Non-pigmented ciliary epithelial cell (primary cell): ENCODE measurements around the gene SPATA2L.
"Not testable (repeated sequence)": the region's sequence is repeated elsewhere in the genome, so short reads cannot be mapped to it uniquely, and the experiment has no call there.

Experiments used
- DNase-seq: peaks from one replicate; pipeline ENCODE4 v3.0.0-alpha.2; 2010; ENCODE audit warnings: low read depth

The SPATA2L gene

DNA sequence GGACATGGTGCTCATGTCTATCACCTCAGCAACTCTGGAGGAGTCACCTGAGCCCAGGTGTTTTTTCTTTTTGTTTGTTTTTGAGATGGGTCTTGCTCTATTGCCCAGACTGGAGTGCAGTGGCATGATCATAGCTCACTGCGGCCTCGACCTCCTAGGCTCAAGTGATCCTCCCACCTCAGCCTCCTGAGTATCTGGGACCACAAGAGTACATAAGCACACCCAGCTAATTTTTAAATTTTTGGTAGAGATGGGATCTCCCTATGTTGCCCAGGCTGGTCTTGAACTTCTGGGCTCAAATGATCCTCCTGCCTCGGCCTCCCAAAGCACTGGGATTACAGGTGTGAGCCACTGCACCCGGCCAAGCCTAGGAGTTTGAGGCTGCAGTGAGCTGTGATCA, 11.9 kb downstream of the SPATA2L start:
- DNase-seq = not testable (repeated sequence)

DNA sequence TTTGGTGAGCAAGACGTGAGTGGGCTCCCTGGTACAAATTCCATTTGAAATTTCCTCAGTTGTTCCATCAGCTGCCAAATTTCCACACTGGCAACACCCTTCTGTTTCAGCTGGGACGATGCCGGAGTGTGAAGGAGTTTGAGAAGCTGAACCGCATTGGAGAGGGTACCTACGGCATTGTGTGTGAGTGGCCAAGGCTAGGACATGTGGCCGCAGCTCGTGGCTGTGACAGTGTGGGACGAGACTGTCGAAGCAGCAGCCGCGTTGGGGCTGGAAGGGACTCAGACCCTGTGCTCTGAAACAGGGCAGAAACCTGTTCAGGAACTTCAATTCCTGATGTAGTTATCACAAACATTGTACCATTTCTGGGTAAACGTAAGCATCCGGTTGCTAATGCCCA, 12.4 kb downstream of the SPATA2L start:
- no peak for DNase-seq

DNA sequence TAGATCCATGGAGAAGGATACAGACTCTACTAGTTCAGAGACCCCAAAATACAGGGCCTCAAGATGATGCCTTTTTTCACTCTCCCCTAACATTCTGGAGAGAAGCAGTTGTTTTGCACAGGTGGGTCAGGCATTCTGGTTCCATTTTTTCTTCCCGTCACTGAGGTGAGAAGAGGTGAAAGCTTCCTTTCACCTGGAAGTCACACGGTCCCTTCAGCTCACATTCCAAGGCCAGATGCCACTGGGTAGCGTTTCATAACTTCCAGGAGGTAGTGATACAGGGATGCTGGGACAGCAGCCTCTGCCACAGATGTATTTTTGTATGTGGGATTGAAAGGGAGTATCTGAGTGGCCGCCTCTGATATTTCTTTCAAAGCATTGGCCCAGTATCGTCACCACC, 13.1 kb downstream of the SPATA2L start:
- no peak for DNase-seq

DNA sequence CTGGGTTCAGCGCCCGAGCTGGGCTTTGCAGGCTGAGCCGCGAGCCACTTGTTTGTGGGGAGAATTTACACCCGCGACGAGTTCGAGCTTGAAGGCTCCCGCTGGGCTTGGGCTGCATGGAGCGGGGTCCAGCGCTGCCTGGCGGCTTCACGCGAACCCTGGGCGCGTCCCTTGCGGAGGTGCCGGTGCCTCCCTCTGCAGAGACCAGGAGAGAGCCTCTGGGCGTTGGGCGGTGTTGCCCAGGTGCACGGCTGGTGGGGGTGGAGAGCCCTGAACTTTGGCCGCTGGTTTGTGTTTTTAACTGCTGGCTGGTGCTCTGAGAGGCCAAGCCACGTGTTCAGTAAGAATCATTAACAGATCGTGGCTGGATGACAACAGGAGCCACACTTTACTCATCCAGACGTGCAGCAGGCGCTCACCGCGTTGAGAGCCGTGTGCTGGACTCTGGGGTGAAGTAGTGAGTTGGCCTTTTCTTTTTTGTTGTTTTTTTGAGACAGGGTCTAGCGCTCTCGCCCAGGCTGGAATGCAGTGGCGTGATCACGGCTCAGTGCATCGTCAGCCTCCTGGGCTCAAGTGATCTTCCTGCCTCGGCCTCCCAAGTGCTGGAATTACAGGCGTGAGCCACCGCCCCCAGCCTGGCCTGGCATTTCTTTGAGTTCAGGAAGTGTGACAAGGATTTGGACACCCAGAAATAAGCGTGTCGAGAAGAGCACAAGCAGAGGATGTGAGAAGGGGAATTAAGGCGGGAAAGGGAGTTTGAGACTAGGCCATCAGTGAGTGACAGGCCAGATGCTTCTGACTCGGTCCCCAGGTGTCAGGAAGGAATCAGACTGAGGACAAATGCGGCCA, 14.2 kb downstream of the SPATA2L start:
- no peak for DNase-seq

DNA sequence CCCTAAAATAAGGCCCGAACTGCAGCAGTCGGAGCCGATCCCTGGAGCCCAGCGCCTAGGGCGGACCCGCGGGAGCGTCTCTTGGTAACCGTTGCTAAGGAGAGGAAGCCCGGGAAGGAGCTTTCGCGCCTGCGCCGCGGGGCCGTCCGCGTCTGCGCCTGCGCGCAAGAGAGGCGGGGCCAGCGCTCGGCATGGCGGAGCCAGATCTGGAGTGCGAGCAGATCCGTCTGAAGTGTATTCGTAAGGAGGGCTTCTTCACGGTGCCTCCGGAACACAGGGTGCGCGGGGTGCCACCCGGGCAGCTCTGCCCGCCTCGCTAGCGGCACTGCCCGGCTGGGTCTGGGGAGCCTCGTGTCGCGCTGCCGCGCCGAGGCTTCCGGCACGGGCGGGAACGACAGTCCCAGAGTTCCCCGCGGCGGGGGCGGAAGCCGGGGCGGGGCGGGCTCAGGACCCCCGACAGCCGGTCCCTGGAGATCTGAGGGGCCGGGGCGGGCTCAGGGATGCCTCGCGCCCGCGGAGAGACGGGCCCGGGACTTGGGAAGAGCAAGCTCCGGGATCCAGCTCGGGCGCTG, 14.9 kb downstream of the SPATA2L start, which contains the start of gene CDK10:
CDK10 (plus strand) TSS at position 170 of the 572 bp plus-strand sequence; CDS start at position 192, 22 bp downstream.
- no peak for DNase-seq

DNA sequence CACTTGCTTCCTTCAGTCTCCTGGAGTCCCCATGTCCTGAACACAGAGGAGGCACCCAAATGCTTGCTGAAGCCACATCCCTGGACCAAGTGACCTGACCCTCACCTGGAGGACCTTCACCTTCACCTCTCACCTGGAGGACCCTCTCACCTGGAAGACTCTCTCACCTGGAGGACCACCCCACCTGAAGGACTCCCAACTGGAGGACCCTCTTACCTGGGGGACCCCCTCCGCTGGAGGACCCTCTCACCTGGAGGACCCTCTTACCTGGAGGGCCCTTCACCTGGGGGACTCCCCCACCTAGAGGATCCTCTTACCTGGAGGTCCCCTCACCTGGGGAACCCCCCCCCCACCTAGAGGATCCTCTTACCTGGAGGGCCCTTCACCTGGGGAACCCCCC, 15.6 kb downstream of the SPATA2L start:
- DNase-seq = no peak

DNA sequence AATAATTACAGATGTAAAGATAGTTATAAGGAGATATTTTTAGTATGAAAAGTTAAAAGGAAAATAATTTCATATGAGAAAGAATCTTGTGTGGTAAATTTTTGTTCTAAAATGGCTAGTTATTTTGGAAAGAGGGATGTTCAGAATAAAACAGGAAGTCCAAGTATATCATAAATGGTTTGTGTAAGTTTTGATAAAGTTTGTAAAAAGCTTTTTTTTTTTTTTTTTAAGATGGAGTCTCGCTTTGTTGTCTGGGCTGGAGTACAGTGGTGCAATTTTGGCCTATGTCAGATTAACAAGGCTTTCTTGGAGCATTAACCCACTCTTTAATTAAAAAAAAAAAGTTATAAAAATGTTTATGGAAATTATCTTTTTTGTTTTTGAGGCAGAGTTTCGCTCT, 23.2 kb downstream of the SPATA2L start:
- no peak for DNase-seq

DNA sequence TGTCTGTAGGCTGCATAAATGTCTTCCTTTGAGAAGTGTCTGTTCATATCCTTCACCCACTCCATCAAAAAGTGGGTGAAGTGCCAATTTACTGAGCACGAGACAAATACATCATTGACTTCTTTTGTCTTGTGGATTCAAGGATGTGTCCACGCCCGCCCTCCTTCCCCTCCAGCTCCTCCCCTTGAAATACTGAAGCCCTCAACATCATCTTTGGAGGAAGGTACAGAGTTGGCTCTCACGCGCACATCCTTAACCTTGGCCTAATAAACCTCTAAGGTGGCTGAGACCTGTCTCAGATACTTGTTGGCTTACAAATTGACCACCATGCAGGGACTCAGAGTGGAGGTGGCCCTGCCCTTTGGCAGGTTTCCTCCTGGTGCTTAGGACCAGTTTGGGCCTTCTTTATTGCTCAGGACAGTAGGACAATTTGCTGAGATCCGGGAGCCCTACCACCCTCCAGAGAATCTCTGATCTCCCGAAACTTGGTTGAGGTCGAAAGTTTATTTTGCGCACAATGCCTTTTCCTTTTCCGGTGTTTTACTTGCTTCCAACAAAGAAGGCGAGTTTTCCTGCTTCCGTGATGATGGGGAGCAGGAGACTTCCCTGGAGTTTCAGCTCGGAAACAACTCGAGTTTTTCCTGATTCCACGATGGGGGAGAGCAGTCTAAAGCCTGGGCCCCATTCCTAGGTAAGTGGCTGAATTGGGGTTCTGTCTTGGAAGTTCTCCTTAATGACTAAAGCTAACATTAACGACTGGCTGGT, 29.1 kb downstream of the SPATA2L start:
- DNase-seq = no peak

DNA sequence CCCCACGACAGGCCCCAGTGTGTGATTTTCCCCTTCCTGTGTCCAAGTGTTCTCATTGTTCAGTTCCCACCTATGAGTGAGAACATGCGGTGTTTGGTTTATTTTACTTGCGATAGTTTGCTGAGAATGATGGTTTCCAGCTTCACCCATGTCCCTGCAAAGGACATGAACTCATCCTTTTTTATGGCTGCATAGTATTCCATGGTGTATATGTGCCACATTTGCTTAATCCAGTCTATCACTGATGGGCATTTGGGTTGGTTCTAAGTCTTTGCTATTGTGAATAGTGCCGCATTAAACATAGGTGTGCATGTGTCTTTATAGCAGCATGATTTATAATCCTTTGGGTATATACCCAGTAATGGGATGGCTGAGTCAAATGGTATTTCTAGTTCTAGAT, 29.9 kb downstream of the SPATA2L start:
- DNase-seq = not testable (repeated sequence)

DNA sequence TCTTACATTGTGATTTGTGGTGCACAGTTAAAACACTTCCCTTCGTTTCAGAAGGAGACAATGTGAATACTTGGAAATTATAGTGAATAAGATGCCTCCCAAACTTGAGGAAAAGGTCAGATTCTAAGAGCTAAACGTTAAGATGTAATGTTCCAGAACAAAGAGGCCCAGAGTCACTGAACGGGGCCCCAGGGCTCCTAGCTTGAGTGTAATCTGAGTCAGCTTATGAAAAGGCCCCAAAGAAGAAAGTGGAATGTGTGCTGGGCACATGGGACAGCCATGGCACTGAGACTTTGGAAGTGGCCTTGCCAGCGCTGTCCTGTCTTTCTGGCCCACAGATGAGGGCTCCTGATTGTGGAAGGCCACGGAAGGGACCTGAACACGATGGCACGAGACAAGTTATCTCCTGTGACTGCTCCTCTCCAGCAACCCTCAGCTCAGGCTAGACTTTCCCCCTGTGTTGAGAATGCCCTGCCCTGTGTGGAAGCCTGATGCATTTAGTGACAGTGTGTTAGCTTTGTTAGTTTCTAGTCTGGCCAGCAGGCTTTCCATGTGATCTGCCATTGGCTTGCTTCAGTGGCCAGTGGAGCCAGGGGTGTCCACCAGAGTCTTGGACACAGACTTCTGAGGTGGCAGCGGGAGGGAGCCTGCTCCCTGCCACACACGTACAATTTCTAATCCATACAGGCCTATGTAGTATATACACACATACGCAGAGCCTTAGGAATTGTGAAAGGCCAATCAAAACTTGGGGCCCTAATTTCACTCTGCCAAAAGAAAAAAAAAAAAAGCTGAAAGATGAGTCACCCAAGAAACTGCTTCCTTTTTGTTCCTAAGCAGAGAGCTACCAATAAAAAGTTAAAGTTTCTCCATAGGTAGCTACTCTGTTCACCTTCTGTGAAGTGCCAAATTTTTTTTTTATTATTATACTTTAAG, 30.7 kb downstream of the SPATA2L start:
- DNase-seq = no peak

DNA sequence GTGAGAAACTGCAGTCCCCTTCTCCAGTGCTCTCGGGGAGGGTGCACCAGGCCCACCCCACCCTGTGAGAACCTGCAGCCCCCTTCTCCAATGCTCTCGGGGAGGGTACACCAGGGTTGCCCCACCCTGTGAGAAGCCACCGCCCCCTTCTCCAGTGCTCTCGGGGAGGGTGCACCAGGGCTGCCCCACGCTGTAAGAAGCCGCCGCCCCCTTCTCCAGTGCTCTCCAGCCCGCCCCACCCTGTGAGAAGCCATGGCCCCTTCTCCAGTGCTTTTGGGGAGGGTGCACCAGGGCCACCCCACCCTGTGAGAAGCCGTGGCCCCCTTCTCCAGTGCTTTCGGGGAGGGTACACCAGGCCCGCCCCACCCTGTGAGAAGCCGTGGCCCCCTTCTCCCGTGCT, 31.8 kb downstream of the SPATA2L start:
- no peak for DNase-seq

DNA sequence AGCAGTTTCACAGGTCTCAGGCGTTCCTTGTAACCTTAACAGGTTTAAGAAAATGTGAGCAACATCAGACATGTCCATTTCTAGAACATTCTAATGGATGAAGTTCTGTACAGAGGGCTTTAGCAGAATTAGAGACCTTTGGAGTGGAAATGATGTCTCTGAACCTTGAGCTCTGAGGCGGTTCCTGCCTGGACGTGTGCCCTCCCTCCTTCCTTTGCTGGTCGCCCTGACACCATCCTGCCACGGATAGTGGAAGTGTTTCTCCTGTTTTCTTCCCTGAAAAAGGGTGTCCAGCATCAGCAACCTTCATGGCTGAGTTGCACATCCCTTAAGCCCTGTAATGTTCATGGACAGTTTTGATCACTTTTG, 32.7 kb downstream of the SPATA2L start:
- DNase-seq = no peak

DNA sequence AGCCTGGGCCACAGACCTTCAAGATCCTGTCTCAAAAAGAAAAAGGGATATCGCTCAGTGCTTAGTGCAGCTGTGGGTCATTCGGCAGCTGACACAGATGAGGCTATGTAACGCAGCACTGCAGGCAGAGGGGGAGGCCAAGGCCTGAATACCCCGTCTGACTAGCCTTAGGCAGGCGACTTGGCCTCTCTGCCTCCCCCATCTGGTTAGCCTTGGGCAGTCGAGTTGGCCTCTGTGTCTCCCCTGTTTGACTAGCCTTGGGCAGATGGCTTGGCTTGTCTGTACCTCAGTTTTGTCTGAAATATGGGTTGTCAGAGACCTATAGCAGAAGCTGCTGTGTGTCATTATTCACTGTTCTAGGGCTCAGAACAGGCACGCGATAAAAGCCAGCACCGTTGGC, 33.9 kb downstream of the SPATA2L start:
- DNase-seq = no peak

DNA sequence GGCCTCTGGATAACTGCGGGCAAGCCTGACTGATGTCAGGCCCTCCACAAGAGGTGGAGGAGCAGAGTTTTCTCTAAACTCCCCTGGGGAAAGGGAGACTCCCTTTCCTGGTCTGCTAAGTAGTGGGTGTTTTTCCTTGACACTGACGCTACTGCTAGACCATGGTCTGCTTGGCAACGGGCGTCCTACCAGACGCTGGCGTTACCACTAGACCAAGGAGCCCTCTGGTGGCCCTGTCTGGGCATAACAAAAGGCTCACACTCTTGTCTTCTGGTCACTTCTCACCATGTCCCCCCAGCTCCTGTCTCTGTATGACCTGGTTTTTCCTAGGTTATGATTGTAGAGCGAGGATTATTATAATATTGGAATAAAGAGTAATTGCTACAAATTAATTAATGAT, 34.5 kb downstream of the SPATA2L start:
- not testable (repeated sequence) for DNase-seq

DNA sequence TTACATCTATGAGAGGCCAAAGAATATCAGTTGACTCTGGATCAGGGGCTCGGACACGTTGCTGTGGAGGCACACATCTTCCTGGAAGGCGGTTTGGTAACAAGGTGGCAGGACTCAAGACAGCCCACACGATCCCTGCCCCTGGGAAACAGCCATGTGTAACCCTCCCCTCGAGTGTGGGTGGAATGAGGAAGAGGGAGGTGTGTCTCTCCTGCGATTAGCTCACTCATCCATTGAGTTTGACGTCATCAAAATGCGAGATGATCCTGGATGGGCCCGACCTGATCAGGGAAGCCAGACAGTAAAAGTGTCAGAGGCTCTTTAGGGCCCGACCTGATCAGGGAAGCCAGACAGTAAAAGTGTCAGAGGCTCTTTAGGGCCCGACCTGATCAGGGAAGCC, 37.3 kb downstream of the SPATA2L start:
- DNase-seq = not testable (repeated sequence)

DNA sequence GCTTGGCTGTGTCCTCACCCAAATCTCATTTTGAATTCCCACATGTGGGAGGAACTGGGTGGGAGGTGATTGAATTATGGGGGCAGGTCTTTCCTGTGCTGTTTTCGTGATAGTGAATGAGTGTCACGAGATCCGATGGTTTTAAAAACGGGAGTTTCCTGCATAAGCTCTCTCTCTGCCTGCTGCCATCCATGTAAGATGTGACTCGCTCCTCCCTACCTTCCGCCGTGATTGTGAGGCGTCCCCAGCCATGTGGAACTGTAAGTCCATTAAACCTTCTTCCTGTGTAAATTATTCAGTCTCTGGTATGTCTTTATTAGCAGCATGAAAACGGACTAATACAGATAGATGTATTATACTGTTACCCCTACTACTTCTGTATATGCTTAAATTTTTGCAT, 40.3 kb downstream of the SPATA2L start:
- no peak for DNase-seq

DNA sequence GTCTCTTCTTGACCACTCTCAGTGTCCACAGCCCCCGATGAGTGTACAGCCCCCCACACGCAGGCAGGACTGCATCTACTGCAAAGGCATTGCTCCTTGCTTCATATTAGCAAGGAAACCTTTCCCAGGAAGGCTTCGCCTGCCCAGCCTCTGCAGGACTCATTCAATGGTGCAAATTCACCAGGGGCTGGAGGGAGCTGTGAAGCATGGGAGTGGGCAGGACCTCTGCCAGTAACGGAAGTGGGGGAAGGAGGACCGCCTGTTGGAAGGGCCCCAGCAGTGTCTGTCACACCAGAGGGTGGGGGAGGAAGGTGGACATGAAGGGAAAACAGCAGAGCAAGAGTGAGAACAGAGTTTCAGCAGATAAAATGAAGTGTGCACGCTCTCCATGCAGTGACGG, 41.4 kb downstream of the SPATA2L start:
- no peak for DNase-seq

DNA sequence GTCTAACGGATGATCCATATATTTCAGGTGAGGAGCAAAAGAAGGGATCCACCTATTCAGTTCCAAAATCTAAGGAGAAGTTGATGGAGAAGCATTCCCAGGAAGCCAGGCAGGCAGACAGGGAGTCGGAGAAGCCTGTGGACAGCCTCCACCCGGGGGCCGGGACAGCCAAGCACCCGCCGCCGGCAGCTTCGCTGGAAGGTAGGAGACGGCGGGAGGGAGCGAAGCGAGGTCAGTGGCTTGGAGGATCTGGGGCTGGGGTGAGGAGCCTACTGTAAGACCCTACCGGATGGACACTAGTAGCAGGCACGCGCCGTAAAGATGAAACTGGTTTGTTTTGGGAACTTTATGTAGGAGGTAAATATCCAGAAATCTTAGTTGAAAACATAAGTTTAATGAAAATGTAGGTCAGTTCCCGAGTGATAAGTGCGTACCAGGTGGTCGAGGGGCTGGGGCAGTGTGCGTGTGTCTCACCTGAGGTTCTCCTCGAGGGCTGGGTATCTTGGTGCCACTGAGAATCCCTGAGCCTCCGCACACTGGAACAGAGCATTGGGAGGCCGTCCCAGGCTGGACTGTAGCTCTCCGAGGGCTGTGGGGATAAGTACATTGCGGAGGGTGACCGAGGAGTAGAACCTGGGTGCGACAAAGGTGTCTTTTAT, 43.2 kb downstream of the SPATA2L start:
- DNase-seq = no peak

DNA sequence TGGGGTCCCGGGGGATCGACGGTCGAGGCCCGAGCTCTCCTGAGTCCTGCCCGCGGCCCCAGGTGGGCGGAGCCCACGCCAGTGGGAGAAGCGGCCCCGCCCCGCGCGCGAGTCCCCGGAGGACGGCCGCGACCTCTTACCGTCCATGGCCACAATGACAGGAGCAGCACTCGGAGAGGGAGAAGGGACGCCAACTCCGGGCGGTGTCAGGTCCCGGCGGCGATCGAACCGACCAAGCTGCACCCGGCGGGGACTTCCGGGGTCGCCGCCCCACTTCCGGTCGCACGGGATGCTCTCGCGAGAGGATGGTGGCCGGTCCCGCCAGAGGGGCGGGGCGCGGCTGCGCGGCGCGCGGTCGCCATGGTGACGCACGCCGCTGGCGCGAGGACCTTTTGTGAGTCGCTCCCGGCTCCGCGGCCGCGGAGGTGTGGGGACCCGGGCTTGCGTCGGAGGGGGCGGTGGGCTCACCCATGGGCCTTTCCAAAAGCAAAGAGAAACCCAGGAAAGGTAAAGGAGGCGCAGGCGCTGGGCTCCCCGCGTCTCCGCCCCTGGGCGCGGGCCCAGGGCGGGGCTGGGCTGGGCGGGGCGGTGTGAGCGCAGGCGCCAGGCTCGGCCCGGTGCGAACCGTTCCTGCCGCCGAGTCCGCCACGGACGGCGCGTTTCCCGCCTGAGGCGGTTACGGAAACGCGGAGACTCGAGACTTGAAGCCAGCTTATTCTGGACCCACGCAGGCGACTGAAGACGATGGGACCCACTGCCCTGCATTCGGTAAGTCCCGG, 43.9 kb downstream of the SPATA2L start, which contains the start of the genes CHMP1A and SPATA33:
CHMP1A (minus strand) TSS at position 267 of the 779 bp plus-strand sequence; CDS start at position 147, 120 bp downstream.
SPATA33 (plus strand) TSS at position 395 of the 779 bp plus-strand sequence; CDS start at position 471, 76 bp downstream.
- no peak for DNase-seq

DNA sequence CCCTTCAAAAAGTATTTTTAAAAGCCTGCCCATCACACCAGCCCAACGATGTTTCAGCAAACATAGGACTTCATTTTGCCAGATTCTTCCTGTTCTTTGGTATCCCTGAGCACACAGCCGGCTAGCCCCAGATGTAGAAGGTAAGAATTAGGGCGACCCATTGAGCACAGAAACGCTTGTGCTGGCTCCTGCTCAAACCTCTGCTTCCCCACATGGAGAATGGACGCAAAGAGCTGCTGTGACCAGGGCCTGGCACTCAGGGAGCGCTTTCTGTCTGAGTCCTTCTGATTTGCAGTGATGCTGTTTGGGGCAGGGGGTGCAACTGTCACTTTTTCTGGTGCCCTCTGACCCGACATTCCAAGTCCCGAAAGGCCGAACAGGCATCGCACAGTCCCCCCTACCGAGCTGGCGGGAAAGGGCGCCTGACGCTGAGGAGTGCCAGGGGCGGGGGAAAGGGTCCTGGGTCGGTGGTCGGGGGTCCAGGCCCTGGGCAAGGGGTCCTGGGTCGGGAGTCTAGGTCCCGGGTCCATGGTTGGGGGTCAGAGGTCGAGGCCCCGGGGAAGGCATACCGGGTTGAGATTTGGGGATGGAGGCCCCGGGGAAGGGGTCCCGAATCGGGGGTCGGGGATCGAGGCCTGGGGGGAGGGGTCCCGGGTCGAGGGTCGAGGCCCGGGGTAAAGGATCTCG, 44.9 kb downstream of the SPATA2L start:
- no peak for DNase-seq
